ENCODE measurements around the gene LRRC4C.

Gene LRRC4C

GRCh38 chr11:40139536-40139935 is 1319.9 kb downstream of the LRRC4C start:
- no peak for DNase-seq

- DNase-seq: no peak
Observed at GRCh38 chr11:40139066-40139465, 1320.4 kb downstream of the LRRC4C start.

- DNase-seq: no peak
Observed at GRCh38 chr11:40134820-40135570, 1324.5 kb downstream of the LRRC4C start.

GRCh38 chr11:40133498-40133897 is 1326.0 kb downstream of the LRRC4C start:
- no peak for DNase-seq

- no peak for DNase-seq
Observed at GRCh38 chr11:40132912-40133311, 1326.5 kb downstream of the LRRC4C start.

GRCh38 chr11:40130427-40130826 is 1329.0 kb downstream of the LRRC4C start:
- no peak for DNase-seq

- DNase-seq: no peak
Observed at GRCh38 chr11:40129266-40129665, 1330.2 kb downstream of the LRRC4C start.

GRCh38 chr11:40125054-40125453 is 1334.4 kb downstream of the LRRC4C start:
- DNase-seq: no peak

GRCh38 chr11:40119661-40120060 is 1339.8 kb downstream of the LRRC4C start:
- no peak for DNase-seq

GRCh38 chr11:40118780-40119179 is 1340.7 kb downstream of the LRRC4C start:
- DNase-seq: no peak

GRCh38 chr11:40118026-40118425 is 1341.4 kb downstream of the LRRC4C start:
- DNase-seq: no peak

GRCh38 chr11:40104941-40105550 is 1354.4 kb downstream of the LRRC4C start:
- DNase-seq: no peak

- DNase-seq: no peak
Observed at GRCh38 chr11:40100781-40101180, 1358.7 kb downstream of the LRRC4C start.

GRCh38 chr11:40100162-40100553 is 1359.3 kb downstream of the LRRC4C start:
- DNase-seq: no peak

GRCh38 chr11:40099426-40100161 is 1359.9 kb downstream of the LRRC4C start:
- no peak for DNase-seq

GRCh38 chr11:40095446-40095845 is 1364.0 kb downstream of the LRRC4C start:
- no peak for DNase-seq

- no peak for DNase-seq
Observed at GRCh38 chr11:40094954-40095353, 1364.5 kb downstream of the LRRC4C start.

GRCh38 chr11:40080434-40080833 is 1379.0 kb downstream of the LRRC4C start:
- no peak for DNase-seq
